HG02798 (cell line): ENCODE measurements around the gene CUBN.
"Not testable (repeated sequence)": the region's sequence is repeated elsewhere in the genome, so short reads cannot be mapped to it uniquely, and the experiment has no call there.

Source experiments
- ATAC-seq: cut with Tn5 transposase; IDR thresholded peaks from one replicate; pipeline ENCODE4 v1.9.1; 2021; ENCODE audit warnings: mild to moderate bottlenecking; ENCODE audit not compliant: unreplicated experiment, poor library complexity

Gene CUBN

DNA sequence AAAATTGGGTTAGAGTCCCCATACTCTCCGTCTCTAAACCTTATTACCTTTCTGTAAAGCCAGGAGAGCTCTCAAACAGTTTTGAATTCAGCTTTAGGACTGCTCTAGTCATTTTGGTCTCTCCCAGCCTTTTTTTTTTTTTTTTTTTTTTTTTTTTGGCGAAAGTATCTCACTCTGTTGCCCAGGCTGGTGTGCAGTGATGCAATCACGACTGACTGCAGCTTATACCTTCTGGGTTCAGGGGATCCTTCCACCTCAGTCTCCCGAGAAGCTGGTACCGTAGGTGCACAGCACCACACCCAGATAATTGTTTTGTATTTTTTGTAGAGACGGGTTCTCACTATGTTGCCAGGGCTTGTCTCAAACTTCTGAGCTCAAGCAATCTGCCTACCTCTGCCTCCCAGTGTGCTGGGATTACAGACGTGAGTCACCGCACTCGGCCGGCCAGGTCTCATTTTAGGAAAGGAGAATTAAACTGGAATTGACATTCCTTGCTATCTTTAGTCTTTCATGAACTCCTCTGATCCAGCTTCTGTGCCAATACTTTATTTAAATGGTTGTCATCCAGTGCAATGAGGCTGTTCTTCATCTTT, 281.0 kb downstream of the CUBN start:
- ATAC-seq, result no peak

GRCh38 chr10:16847644-16848043, 282.0 kb downstream of the CUBN start:
- ATAC-seq, result no peak

- no peak for ATAC-seq
Measured at GRCh38 chr10:16845248-16845647, 284.4 kb downstream of the CUBN start.

DNA sequence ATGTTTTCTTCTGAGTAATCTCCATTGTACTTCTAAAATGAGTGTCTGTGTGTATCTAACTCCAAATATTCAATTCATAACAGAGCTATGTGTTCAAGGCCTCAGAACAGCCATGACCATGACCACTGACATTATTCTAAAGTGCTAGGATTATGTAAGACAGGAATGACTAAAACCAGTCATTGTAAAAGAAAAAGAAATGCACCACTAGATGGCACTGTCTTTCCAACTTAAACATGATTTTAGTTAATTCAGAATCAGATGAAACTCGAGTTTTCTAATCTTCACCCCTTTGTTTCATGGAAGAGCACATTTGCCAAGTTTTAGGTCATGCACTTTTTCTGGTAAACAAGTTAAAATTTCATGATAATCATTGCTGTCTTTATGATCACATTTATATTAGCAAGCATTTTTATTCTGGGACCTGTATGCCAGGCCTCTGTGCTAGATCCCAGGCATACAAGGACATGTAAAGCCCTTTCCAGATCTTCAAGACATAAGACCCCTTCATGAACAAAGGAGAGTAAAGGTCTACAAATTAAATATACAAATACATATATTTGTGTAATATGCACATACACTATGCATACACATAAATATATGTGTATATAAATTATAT, 286.2 kb downstream of the CUBN start:
- ATAC-seq, result peak; percentile 53

- no peak for ATAC-seq
Measured at GRCh38 chr10:16835228-16835627, 294.4 kb downstream of the CUBN start.

- ATAC-seq, result no peak
Measured at GRCh38 chr10:16832351-16833080, 297.1 kb downstream of the CUBN start.

DNA sequence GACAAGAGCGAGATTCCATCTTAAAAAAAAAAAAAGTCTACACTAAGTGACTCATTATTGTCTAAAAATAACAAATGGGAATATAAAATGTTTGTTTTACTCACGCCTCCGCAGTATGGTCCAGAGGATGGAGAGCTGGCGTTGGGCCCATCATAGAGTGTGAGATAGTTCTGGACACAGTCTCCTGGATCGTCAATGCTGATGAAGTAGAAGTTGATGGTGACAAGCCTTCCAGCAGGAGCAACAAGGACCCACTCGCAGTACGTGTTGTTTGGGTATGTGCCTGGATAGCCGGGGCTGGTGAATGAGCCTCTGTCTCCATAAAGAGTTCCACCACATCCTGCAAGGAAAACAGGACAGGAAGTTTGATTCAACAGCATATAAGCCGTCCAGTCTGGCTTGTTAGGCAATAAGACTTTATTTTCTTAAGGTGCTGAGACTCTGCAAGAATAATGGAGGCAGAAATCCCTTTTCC, 300.9 kb downstream of the CUBN start:
- ATAC-seq, result no peak

DNA sequence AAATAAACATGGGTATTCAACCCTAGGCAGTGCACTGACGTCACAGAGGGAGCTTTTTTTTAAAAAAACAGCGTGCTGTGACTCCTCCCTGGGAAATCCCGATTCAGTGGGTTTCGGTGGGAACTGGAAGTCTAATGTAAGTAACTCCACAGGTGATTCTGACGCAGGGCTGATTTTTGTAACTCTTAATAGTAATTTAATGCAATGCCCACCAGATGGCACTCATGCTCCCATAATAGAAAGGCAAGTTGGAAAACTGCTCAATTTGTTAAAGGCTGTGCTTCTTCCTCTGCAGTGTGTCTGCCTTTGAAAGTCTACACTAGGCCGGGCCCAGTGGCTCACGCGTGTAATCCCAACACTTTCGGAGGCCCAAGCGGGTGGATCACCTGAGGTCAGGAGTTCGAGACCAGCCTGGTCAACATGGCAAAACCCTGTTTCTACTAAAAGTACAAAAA, 301.5 kb downstream of the CUBN start:
- ATAC-seq, result peak; percentile 89

DNA sequence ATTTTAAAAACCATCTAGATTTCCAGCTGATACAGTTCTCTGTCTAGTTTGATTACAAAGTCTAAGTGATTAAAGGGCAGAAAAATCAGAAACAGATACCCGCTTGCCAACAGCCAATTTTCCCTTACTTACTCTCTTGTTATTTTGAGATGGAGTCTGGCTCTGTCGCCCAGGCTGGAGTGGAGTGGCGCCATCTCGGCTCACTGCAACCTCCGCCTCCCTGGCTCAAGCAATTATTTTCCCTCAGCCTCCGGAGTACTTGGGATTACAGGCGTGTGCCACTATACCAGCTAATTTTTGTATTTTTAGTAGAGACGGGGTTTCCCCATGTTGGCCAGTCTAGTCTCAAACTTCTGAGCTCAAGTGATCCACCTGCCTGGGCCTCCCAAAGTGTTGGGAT, 302.1 kb downstream of the CUBN start:
- not testable (repeated sequence) for ATAC-seq

- no peak for ATAC-seq
Measured at GRCh38 chr10:16822726-16823360, 306.8 kb downstream of the CUBN start.

- ATAC-seq, result no peak
Measured at GRCh38 chr10:16822027-16822426, 307.6 kb downstream of the CUBN start.

DNA sequence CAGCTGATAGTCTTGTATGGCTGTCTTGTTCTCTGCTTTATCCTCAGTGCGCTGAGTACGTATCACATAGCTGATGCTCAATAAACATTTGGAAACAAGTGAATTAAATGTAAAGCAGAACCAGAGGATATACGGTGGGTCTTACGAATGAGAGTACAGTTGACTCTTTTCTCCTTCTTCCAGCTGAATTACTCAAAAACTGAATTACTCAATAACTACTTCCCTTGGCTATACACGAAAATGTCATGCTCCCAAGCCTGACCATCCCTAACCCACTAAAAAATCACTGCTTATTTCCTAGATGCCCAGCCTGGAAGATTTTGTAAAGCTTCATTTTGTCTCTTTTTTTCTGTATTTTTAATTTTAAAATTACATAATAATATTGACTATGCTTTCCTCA, 309.2 kb downstream of the CUBN start:
- ATAC-seq, result no peak

GRCh38 chr10:16820018-16820417, 309.6 kb downstream of the CUBN start:
- ATAC-seq, result no peak

DNA sequence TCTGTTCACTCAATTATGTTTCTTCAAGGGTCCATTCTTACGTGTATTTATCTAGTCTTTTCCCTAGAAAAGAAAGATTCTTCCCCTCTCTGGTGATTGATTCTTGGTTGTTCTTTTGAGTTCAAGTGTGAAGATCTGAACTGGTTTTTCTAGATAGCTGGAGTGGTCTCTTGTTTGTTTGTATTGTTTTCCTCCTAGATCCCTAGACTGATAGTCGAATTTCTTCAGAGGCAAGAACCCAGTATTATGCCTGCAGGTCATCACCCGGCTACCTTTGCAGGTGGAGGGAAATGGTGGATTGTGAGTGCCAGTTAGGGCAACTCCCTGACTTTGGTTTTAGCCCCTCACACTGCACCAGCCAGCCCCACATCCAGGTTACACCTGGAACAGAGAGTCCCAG, 310.2 kb downstream of the CUBN start:
- no peak for ATAC-seq

GRCh38 chr10:16819026-16819425, 310.6 kb downstream of the CUBN start:
- no peak for ATAC-seq

DNA sequence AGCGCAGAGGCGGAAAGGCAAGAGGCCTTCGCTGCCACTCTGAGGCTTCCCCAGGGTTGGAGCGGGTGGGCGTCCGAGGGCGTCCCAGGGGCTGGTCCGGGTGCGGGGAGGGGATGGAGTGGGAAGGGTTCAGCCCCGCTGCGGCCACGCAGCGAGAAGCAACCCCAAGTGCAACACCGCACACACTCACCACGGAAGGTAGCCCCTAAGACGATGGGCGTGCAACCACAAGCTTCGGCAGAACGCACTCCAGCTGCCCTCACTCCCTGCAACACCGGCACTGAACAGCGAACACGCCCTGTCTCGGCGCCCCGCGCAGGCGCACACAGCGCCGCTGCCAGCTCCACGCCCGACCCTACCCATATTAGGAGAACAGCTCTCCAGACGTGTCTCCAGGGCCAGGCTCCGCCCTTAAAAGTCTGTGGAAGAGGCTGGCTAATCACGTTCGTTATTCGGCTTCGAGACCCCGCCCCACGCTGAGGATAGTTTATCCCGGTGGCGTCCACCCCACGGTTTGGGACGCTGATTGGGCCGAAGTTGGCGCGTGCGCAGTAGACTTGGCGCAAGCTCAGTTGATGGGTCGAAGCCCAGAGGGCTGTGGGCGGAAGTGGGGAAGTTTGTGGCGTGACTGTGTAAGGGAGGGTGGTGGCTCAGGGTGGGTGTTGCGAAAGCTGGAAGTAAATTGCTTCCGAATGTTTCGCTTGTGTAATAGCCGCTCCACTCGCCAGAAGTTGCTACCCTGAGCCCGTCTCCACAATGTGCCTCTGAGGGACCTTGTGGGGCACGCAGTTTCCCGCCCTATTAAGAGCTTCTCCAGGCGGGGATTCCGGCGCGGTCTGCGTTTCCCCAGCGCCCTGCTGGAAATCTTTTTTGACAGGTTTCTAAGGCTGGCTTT, 312.2 kb downstream of the CUBN start, which contains the start of gene RSU1:
RSU1 (minus strand) TSS at position 300 of the 895 bp plus-strand sequence. CDS start 343 bp downstream, outside the sequence.
- ATAC-seq, result peak; percentile 99

GRCh38 chr10:16816830-16817124, 312.8 kb downstream of the CUBN start:
- no peak for ATAC-seq

DNA sequence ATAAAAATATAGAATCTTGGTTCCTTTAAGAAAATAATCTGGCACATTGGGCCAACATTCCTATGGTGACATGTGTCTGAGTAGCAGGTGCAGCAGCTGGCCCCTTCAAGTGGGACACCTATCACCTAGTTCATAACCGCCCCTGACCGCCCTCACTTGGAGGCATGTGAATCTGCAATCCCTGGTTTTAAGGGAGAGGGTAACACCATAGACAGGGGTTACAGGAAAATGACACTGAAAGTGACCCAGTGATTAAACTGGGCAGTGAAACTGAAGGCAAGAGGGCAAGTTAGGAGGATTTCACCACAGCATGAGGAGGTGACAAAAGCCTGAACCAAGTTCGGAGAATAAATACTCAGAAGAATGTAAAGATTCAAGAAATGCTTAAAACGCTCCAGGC, 313.4 kb downstream of the CUBN start:
- no peak for ATAC-seq

DNA sequence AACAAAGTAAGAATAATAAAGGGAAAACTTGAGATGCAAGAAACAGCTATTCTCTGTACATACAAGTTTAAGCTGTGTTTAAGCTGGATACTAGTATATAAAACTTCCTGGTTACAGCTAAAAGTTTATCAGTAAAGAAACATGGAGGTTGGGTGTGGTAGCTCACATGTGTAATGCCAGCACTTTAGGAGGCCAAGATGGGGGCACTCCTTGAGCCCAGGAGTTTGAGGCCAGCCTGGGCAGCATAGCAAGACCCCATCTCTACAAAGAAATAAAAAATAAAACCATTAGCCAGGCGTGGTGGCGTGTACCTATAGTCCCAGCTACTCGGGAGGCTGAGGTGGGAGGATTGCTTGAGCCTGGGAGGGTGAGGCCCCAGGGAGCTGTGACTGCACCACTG, 315.6 kb downstream of the CUBN start:
- ATAC-seq, result no peak

GRCh38 chr10:16812676-16813075, 316.9 kb downstream of the CUBN start:
- ATAC-seq, result no peak
